Right kidney (tissue), 1 donor: ENCODE results near the gene FAM83F.
"Not testable (repeated sequence)": the region's sequence is repeated elsewhere in the genome, so short reads cannot be mapped to it uniquely, and the experiment has no call there.

Experiments used
- DNase-seq: peaks from one replicate; pipeline ENCODE4 v3.0.0-alpha.2; 2016

Gene FAM83F

GRCh38 chr22:39992894-39993293 lies 1.9 kb upstream of the FAM83F start:
- DNase-seq, result not testable (repeated sequence)

GRCh38 chr22:39994041-39994565 lies 651 bp upstream of the FAM83F start:
- no peak for DNase-seq

- no peak for DNase-seq
Measured at GRCh38 chr22:39995393-39996252, 869 bp downstream of the FAM83F start.

GRCh38 chr22:39996732-39997131 lies 2.0 kb downstream of the FAM83F start:
- DNase-seq, result no peak

- no peak for DNase-seq
Measured at GRCh38 chr22:39997421-39997820, 2.7 kb downstream of the FAM83F start.

- peak; percentile 67 for DNase-seq
Measured at GRCh38 chr22:39997939-39998726, 3.4 kb downstream of the FAM83F start.

- DNase-seq, result no peak
Measured at GRCh38 chr22:39999144-39999757, 4.5 kb downstream of the FAM83F start.

GRCh38 chr22:40000171-40000570 lies 5.4 kb downstream of the FAM83F start:
- DNase-seq, result no peak

- no peak for DNase-seq
Measured at GRCh38 chr22:40001106-40001505, 6.4 kb downstream of the FAM83F start.

GRCh38 chr22:40001800-40002577 lies 7.2 kb downstream of the FAM83F start:
- DNase-seq, result no peak

GRCh38 chr22:40002935-40003715 lies 8.4 kb downstream of the FAM83F start:
- no peak for DNase-seq

GRCh38 chr22:40004836-40005235 lies 10.1 kb downstream of the FAM83F start:
- DNase-seq, result no peak

GRCh38 chr22:40006641-40007040 lies 11.9 kb downstream of the FAM83F start:
- no peak for DNase-seq

- DNase-seq, result no peak
Measured at GRCh38 chr22:40007853-40008710, 13.3 kb downstream of the FAM83F start.

- no peak for DNase-seq
Measured at GRCh38 chr22:40008726-40009291, 14.1 kb downstream of the FAM83F start.

- no peak for DNase-seq
Measured at GRCh38 chr22:40009292-40009774, 14.6 kb downstream of the FAM83F start.

- DNase-seq, result no peak
Measured at GRCh38 chr22:40009951-40010671, 15.4 kb downstream of the FAM83F start.

GRCh38 chr22:40010746-40011145 lies 16.0 kb downstream of the FAM83F start:
- no peak for DNase-seq
